HepG2 (cell line): ENCODE data around the gene INTS1. TPM values are rescaled to one million over a fixed set of nuclear protein-coding genes. Genes with fewer than 3 reads are reported as not detected.

ENCODE experiments used
- CHD4 ChIP-seq: fragments of 200-600 bp; sonication (generic); IDR thresholded peaks from 2 replicates; pipeline ENCODE4 v1.7.0; 2017; ENCODE audit warnings: mild to moderate bottlenecking, low read length, borderline replicate concordance
- ETS1 ChIP-seq: sonication (generic); formaldehyde crosslinking; IDR thresholded peaks from 2 replicates; pipeline ENCODE4 v1.4.0; 2020; ENCODE audit warnings: missing genetic modification reagents
- FOXA3 ChIP-seq: IDR thresholded peaks from 2 replicates; pipeline ENCODE4 v1.6.1; 2016; ENCODE audit warnings: missing genetic modification reagents, missing compliant biosample characterization
- FOXO4 ChIP-seq: sonication (generic); formaldehyde crosslinking; conservative IDR thresholded peaks from 2 replicates; pipeline ENCODE4 v1.8.1; 2023; ENCODE audit warnings: missing genetic modification reagents
- FUBP1 ChIP-seq: sonication (generic); formaldehyde crosslinking; IDR thresholded peaks from 2 replicates; pipeline ENCODE4 v1.5.1; 2020; ENCODE audit warnings: missing genetic modification reagents, mild to moderate bottlenecking, borderline replicate concordance
- GABPB1 ChIP-seq: IDR thresholded peaks from 2 replicates; pipeline ENCODE4 v1.6.1; 2016; ENCODE audit warnings: mild to moderate bottlenecking, missing genetic modification reagents, moderate library complexity, missing compliant biosample characterization
- KDM5A ChIP-seq: fragments of 200-600 bp; sonication (generic); IDR thresholded peaks from 2 replicates; pipeline ENCODE4 v1.7.0; 2018; ENCODE audit warnings: antibody characterized with exemption, mild to moderate bottlenecking, low read length, borderline replicate concordance
- SP2 ChIP-seq: sonication (generic); formaldehyde crosslinking; IDR thresholded peaks from 2 replicates; pipeline ENCODE4 v1.5.1; 2020; ENCODE audit warnings: mild to moderate bottlenecking, missing genetic modification reagents
- THAP11 ChIP-seq: IDR thresholded peaks from 2 replicates; pipeline ENCODE4 v1.6.1; 2016; ENCODE audit warnings: missing biosample characterization, missing genetic modification reagents
- WIZ ChIP-seq: sonication (generic); formaldehyde crosslinking; IDR thresholded peaks from 2 replicates; pipeline ENCODE4 v1.5.1; 2020; ENCODE audit warnings: mild to moderate bottlenecking, missing genetic modification reagents
- ZBTB1 ChIP-seq: sonication (generic); formaldehyde crosslinking; IDR thresholded peaks from 2 replicates; pipeline ENCODE4 v1.4.0; 2020; ENCODE audit warnings: missing genetic modification reagents, borderline replicate concordance
- ZFP36L1 ChIP-seq: sonication (generic); formaldehyde crosslinking; IDR thresholded peaks from 2 replicates; pipeline ENCODE4 v1.8.0; 2022; ENCODE audit warnings: mild to moderate bottlenecking, missing genetic modification reagents, moderate library complexity
- ZFX ChIP-seq: sonication (generic); formaldehyde crosslinking; IDR thresholded peaks from 2 replicates; pipeline ENCODE4 v1.4.0; 2020; ENCODE audit warnings: mild to moderate bottlenecking, low read depth, missing genetic modification reagents, moderate library complexity
- ZNF296 ChIP-seq: sonication (generic); formaldehyde crosslinking; conservative IDR thresholded peaks from 2 replicates; pipeline ENCODE4 v1.5.0; 2020; ENCODE audit warnings: mild to moderate bottlenecking, missing genetic modification reagents
- ZNF333 ChIP-seq: sonication (generic); formaldehyde crosslinking; IDR thresholded peaks from 2 replicates; pipeline ENCODE4 v1.4.0; 2020; ENCODE audit warnings: mild to moderate bottlenecking, missing genetic modification reagents, borderline replicate concordance
- ZNF468 ChIP-seq: sonication (generic); formaldehyde crosslinking; IDR thresholded peaks from 2 replicates; pipeline ENCODE4 v1.8.0; 2022; ENCODE audit warnings: mild to moderate bottlenecking, moderate library complexity, missing genetic modification reagents
- ZNF597 ChIP-seq: sonication (generic); formaldehyde crosslinking; IDR thresholded peaks from 2 replicates; pipeline ENCODE4 v1.5.0; 2020; ENCODE audit warnings: missing genetic modification reagents
- ZNF619 ChIP-seq: sonication (generic); formaldehyde crosslinking; IDR thresholded peaks from 2 replicates; pipeline ENCODE4 v1.4.0; 2020; ENCODE audit warnings: mild to moderate bottlenecking, missing genetic modification reagents
- ZNF674 ChIP-seq: sonication (generic); formaldehyde crosslinking; IDR thresholded peaks from 2 replicates; pipeline ENCODE4 v1.5.0; 2020; ENCODE audit warnings: low read depth, mild to moderate bottlenecking, missing genetic modification reagents
- ZNF740 ChIP-seq: sonication (generic); formaldehyde crosslinking; IDR thresholded peaks from 2 replicates; pipeline ENCODE4 v1.4.0; 2020; ENCODE audit warnings: missing genetic modification reagents
- ZNF746 ChIP-seq: sonication (generic); formaldehyde crosslinking; IDR thresholded peaks from 2 replicates; pipeline ENCODE4 v1.8.0; 2022; ENCODE audit warnings: mild to moderate bottlenecking, missing genetic modification reagents
- polyA plus RNA-seq, 8 experiments: library from polyadenylated mRNA; depleted of rRNA in 3 of 8; stranded (reverse) in 7 of 8; unstranded in 1 of 8; fragments of >200 nt; fragmentation: Illumina TruSeq in 4 of 8; extraction: Trizol in 4 of 8; gene quantifications; 2 replicates each; pipeline versions ENCODE4 v1.2.1 to v1.2.3, GENCODE V29; 2011 to 2016; ENCODE audit warnings: low read depth in 4 of 8, missing spikeins in 1 of 8, mixed read lengths in 1 of 8; ENCODE audit not compliant: insufficient read depth in 1 of 8
- total RNA-seq, 5 experiments: library from RNA; depleted of rRNA; stranded (reverse); fragments of >200 nt; fragmentation: Illumina TruSeq; extraction: Trizol; gene quantifications; 2 replicates each; pipeline ENCODE4 v1.2.3, GENCODE V29; 2016; ENCODE audit warnings: low read depth in 1 of 5
- TF ChIP-seq, protein P1 (sequence below): sonication (generic); formaldehyde crosslinking; IDR thresholded peaks from 2 replicates; pipeline ENCODE4 v1.8.0; 2022; ENCODE audit warnings: missing genetic modification reagents, mild to moderate bottlenecking, inconsistent platforms, borderline replicate concordance

Gene INTS1
- total and polyA plus RNA-seq, 2 of the 13 experiments (the other 11 are each of a cell fraction or from before 2014, with no cell fraction given), result 13.7 to 29.0 TPM

- TF ChIP-seq, protein P1, sequence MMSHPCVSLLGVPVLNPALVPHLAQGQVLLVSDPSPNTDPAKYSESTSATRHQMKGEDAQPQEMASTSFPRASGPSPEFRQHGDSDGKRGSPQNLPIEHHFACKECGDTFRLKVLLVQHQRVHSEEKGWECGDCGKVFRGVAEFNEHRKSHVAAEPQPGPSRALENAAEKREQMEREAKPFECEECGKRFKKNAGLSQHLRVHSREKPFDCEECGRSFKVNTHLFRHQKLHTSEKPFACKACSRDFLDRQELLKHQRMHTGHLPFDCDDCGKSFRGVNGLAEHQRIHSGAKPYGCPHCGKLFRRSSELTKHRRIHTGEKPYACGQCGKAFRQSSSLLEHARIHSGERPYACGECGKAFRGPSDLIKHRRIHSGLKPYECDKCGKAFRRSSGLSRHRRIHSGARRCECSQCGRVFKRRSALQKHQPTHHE (CRISPR knock-in tag), result no peak
- no peak for TF ChIP-seq KDM5A
- no peak for TF ChIP-seq ZNF597 (CRISPR knock-in tag)
- no peak for TF ChIP-seq ZFP36L1 (CRISPR knock-in tag)
- no peak for TF ChIP-seq ZNF619
- TF ChIP-seq ZNF740 (CRISPR knock-in tag), result no peak
- TF ChIP-seq ZBTB1 (CRISPR knock-in tag), result no peak
- no peak for TF ChIP-seq THAP11 (CRISPR knock-in tag)
- 0 out of 2 replicates have a peak, but pooled peaks have one; percentile 24 for TF ChIP-seq ZNF746 (CRISPR knock-in tag)
- TF ChIP-seq ZFX (CRISPR knock-in tag), result no peak
- TF ChIP-seq CHD4, result 0 out of 2 replicates have a peak, but pooled peaks have one; percentile 79
- TF ChIP-seq ETS1 (CRISPR knock-in tag), result no peak
- peak; percentile 38; the same call in 1 of the 2 replicates for TF ChIP-seq SP2 (CRISPR knock-in tag)
- no peak for TF ChIP-seq FUBP1 (CRISPR knock-in tag)
- no peak for TF ChIP-seq ZNF296 (CRISPR knock-in tag)
- no peak for TF ChIP-seq FOXA3
- TF ChIP-seq ZNF333 (CRISPR knock-in tag), result no peak
- TF ChIP-seq ZNF674 (CRISPR knock-in tag), result no peak
- no peak for TF ChIP-seq GABPB1 (CRISPR knock-in tag)
- 0 out of 2 replicates have a peak, but pooled peaks have one; percentile 81 for TF ChIP-seq FOXO4 (CRISPR knock-in tag)
- TF ChIP-seq WIZ (CRISPR knock-in tag), result 0 out of 2 replicates have a peak, but pooled peaks have one; percentile 66
- no peak for TF ChIP-seq ZNF468 (CRISPR knock-in tag)
Observed at GRCh38 chr7:1459920-1460820, 44.0 kb downstream of the INTS1 start (continued).
